Panc1 (cell line): Measurements from ENCODE around the gene OR2T3. TPM values are rescaled to one million over a fixed set of nuclear protein-coding genes. Genes with fewer than 3 reads are reported as not detected.
"Not testable (repeated sequence)": the region's sequence is repeated elsewhere in the genome, so short reads cannot be mapped to it uniquely, and the experiment has no call there.

Source experiments
- ATAC-seq: fragments of 200-7000 bp; cut with Tn5 transposase; 2 replicates; pipeline ENCODE4 v1.9.1; 2020; ENCODE audit warnings: mild to moderate bottlenecking, moderate library complexity
- BruUV-seq: library from RNA; stranded (reverse); fragments of 400-500 nt; replicated peaks from 2 replicates; lab custom pipeline; 2021; lab: Mats Ljungman, UMichigan
- CTCF ChIA-PET: fragments of 300-600 bp; sonication (Branson Sonifier 250); formaldehyde crosslinking; loops from one replicate; lab custom pipeline; 2022; ENCODE audit warnings: antibody characterized with exemption; lab: Charles Lee
- POLR2A ChIA-PET: fragments of 300-600 bp; sonication (Branson Sonifier 250); formaldehyde crosslinking; loops from one replicate; lab custom pipeline; 2022; ENCODE audit warnings: antibody characterized with exemption; lab: Charles Lee
- DNase-seq: peaks from one replicate; pipeline ENCODE4 v3.0.0-alpha.2; 2010; ENCODE audit warnings: low read depth, low spot score
- H3K27ac ChIP-seq: 2 replicates; pipeline ENCODE4 v1.5.1; 2011; ENCODE audit warnings: mild to moderate bottlenecking, low read length, inconsistent platforms
- H3K27me3 ChIP-seq: fragments of 200-500 bp; sonication (Bioruptor generic); 2 replicates; pipeline ENCODE4 v1.6.0; 2014; ENCODE audit warnings: low read length, inconsistent platforms; ENCODE audit not compliant: control insufficient read depth, insufficient read depth
- H3K36me3 ChIP-seq: fragments of 200-500 bp; sonication (Bioruptor generic); 2 replicates; pipeline ENCODE4 v1.5.1; 2014; ENCODE audit warnings: inconsistent platforms, mild to moderate bottlenecking, low read length, moderate library complexity; ENCODE audit not compliant: control insufficient read depth, insufficient read depth
- H3K4me1 ChIP-seq: 2 replicates; pipeline ENCODE4 v1.5.1; 2011; ENCODE audit warnings: inconsistent platforms, mild to moderate bottlenecking, low read length, moderate library complexity; ENCODE audit not compliant: control insufficient read depth, insufficient read depth
- H3K4me3 ChIP-seq, 2 experiments: 2 replicates each; pipeline ENCODE4 v1.5.1; 2011 to 2012; ENCODE audit warnings: low read depth in 2 of 2, low read length in 2 of 2, mild to moderate bottlenecking in 2 of 2, inconsistent platforms in 1 of 2, moderate library complexity in 1 of 2
- H3K9me3 ChIP-seq: fragments of 200-500 bp; sonication (Bioruptor generic); 2 replicates; pipeline ENCODE4 v1.5.1; 2014; ENCODE audit warnings: low read depth, mild to moderate bottlenecking, inconsistent platforms, low read length, moderate library complexity; ENCODE audit not compliant: control insufficient read depth, insufficient read depth
- in situ Hi-C: cut with HindIII; loops from 2 replicates; pipeline ENCODE4 v1.10.0; 2016; ENCODE audit warnings: low sequenced_read_pairs, low pct_unique_long_range_greater_than_20kb
- intact Hi-C: fragments of 100-400 bp; cut with micrococcal nuclease; formaldehyde crosslinking; loops from one replicate; pipeline ENCODE4 v1.10.0; 2022; ENCODE audit not compliant: unreplicated experiment
- total RNA-seq: library from RNA; stranded (reverse); gene quantifications from one replicate; pipeline ENCODE4 v1.2.1, GENCODE V29; 2021; ENCODE audit not compliant: unreplicated experiment

The OR2T3 gene
- total RNA-seq, 1 experiment from 2014 or later: not detected

DNA sequence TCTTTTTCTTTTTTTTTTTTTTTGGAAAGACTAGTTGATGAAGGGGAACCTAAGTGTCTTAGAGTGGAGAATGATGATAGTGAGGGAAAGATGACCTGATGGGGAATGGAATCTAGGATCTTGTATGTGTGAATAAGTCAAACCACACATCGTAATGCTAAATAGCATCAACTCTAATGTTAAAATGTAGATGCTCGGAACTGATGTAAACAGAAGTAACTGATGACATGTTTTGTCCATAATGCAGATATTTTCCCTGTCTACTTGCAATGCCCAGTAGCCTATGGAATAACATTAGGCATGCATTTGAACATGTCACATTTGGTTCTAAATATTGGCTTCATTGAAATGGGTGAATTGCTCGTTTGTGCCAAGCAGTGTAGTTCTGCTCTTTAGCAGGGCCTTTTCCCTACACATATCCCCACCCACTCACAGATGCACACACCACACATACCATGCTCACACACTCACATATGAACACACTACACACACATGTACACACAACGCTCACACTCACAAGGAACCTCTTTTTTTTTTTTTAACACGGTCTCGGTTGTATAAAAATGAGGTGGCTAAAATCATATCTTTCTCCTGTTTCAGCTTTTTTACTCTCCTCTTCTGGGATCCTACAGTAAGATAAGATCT is 23.2 kb upstream of the OR2T3 start:
- CTCF ChIA-PET, POLR2A ChIA-PET, H3K9me3 ChIP-seq, BruUV-seq, H3K27me3 ChIP-seq, intact Hi-C loops, in situ Hi-C loops, H3K4me1 ChIP-seq, H3K36me3 ChIP-seq, H3K27ac ChIP-seq, H3K4me3 ChIP-seq, ATAC-seq, DNase-seq: not testable (repeated sequence)

DNA sequence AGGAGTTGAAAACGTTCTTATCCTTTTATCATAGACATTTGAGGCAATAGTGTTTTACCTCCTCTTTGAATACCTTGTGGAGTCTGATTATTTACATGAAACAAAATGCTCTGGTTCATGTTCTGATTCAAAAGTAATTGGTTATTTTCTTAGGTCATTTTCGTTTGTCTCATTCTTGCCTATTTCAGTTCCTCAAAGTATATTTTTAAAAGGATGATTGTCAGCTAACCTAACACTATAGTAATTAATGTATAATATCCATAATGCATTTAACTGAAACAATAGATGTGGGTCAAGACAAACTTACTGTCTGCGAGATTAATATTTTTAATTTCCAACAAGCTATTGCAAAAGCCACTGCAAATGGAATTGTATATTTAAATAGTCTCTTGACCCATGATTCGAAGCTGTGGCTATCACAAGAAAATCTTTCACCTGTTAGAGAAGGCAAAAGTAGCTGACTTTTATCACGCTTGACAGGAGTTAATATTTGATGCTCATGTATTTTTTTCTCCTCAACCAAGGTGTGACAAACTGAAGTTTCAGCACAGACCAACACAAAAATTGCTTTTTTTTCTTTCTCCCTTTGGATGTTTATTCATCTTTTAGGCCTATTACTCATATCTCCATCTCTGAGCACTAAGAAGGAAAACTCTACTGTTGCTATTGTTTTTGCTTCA is 22.5 kb upstream of the OR2T3 start:
- DNase-seq, H3K27ac ChIP-seq, H3K36me3 ChIP-seq, CTCF ChIA-PET, intact Hi-C loops, H3K4me3 ChIP-seq, BruUV-seq, in situ Hi-C loops, H3K27me3 ChIP-seq, H3K9me3 ChIP-seq, POLR2A ChIA-PET, H3K4me1 ChIP-seq, ATAC-seq: not testable (repeated sequence)

DNA sequence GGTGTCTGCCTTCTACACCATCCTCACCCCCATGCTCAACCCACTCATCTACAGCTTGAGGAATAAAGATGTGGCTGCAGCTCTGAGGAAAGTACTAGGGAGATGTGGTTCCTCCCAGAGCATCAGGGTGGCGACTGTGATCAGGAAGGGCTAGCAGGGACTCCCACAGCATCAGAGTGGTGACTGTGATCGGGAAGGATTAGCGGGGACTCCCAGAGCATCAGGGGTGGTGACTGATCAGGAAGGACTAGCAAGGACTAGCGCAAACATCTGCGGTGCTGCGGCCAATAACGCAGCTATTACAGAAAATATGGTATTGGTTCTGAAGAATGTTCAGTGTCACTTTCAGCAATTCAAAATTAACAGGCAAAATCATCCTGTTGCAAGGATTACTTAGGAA is 19.5 kb upstream of the OR2T3 start:
- H3K4me3 ChIP-seq, ATAC-seq, POLR2A ChIA-PET, H3K36me3 ChIP-seq, BruUV-seq, H3K4me1 ChIP-seq, in situ Hi-C loops, intact Hi-C loops, H3K27ac ChIP-seq, H3K9me3 ChIP-seq, H3K27me3 ChIP-seq, DNase-seq, CTCF ChIA-PET: not testable (repeated sequence)

DNA sequence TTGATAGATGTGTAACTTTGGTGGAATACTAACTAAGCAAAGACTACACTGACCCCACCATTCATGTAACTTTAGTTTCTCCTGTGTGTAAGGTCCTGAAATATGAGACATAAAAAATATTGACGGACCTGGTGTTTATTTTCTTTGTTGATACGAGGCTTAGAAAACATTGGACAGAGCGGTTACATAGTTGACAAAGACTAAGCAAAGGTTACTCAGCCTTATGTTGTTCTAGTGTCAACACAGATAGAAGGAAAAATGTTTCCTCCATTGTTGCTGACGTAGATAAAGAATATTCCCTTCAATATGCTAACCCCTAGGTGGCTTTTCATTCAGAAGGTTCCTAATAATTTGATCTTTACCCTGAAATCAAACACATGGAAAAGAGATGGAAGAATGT is 18.1 kb upstream of the OR2T3 start:
- H3K4me3 ChIP-seq, H3K36me3 ChIP-seq, in situ Hi-C loops, H3K9me3 ChIP-seq, BruUV-seq, intact Hi-C loops, CTCF ChIA-PET, POLR2A ChIA-PET, DNase-seq, H3K27ac ChIP-seq, H3K27me3 ChIP-seq, H3K4me1 ChIP-seq, ATAC-seq: not testable (repeated sequence)

DNA sequence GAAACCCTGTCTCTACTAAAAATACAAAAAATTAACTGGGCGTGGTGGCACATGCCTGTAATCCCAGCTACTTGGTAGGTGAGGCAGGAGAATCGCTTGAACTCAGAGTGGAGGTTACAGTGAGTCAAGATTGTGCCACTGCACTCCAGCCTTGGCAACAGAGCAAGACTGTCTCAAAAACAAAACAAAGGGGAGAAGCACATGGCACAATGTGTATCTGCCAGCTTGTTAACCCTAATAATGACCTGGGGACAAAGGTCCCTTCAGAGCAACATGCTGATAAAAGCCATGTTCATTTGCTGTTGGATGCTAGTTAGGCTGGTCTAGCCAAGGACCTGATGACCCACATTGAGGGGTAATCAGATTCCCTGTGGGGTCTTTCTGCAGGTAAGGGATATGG is 16.5 kb upstream of the OR2T3 start:
- H3K27ac ChIP-seq, H3K36me3 ChIP-seq, BruUV-seq, H3K27me3 ChIP-seq, ATAC-seq, H3K4me1 ChIP-seq, POLR2A ChIA-PET, H3K9me3 ChIP-seq, in situ Hi-C loops, intact Hi-C loops, H3K4me3 ChIP-seq, DNase-seq, CTCF ChIA-PET: not testable (repeated sequence)

DNA sequence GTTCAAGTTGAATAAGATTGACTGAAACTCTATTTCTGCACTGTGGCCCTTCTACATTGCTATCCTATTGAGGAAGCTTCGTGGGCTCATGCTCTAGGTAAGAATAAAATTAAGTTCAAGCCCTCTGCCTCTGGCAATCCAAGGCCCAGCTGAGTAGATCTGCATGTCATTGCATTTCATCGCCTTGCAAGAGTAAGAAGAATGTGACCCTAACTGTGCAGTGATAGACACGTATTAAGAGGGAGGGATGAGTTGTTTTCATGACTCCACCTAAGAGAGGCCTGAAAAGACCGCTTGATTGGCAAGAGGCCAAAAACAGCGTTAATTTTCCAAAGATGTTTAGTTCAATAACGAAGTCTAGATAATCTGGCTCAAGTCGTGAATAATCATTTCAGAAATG is 14.0 kb upstream of the OR2T3 start:
- not testable (repeated sequence) for DNase-seq

More for the DNA sequence above, 14.0 kb upstream of the OR2T3 start:
- H3K9me3 ChIP-seq, BruUV-seq, in situ Hi-C loops, H3K27me3 ChIP-seq, H3K4me1 ChIP-seq, H3K27ac ChIP-seq, CTCF ChIA-PET, H3K4me3 ChIP-seq, POLR2A ChIA-PET, ATAC-seq, intact Hi-C loops, H3K36me3 ChIP-seq: not testable (repeated sequence)
